ENCODE measurements around the gene PRKCI. TPM values are rescaled to one million over a fixed set of nuclear protein-coding genes. Genes with fewer than 3 reads are reported as not detected.
"Not testable (repeated sequence)": the region's sequence is repeated elsewhere in the genome, so short reads cannot be mapped to it uniquely, and the experiment has no call there.

The PRKCI gene
- total and polyA plus RNA-seq, 2 donors = 15.5 to 88.2 TPM

DNA sequence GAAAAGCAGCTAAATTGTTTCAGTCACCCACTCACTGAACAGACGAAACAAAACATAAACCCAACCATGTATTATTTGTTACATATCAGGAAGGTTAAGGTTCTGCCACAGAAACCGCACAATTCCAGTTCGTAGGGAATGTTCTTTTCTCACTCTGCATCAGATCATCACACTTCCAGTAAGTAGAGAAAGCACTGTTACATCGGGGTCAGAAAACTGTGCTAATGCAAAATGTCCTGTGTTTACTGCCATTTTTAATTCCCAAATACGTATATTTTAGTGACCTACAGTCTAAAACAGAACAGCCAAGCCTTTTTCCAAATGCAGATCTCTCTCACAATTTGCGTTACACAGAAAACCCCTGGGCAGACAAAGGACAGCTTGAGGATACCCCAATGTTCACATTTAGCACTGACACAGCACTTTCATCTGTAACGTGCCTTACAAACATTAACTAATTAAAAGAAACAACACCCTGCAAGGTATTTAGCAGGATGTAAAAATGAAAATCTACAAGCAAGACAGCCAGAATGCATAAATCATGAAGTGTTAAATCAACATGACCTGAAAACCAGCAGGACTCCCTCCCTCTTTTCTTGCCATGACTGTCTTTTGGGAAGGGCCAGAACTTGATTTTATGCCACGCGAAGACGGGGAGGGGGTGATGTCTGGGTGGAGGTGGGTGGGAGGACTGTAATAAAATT lies 100.5 kb downstream of the PRKCI start:
- WGBS = 62% methylated on average over 10 of the region's 10 CpGs
- Histone ChIP-seq H3K4me3 (ENCODE audit: low read depth, low read length) (no peak overlapping the region), H3K36me3 (ENCODE audit: insufficient read depth) (no peaks in the 10 kb centered on the region), H3K4me1 (ENCODE audit: insufficient read depth) (no peaks in the 10 kb centered on the region), H3K27ac (ENCODE audit: low read depth) (no peak overlapping the region)
- no peak for DNase-seq (ENCODE audit: extremely low spot score)

- no peak for DNase-seq (ENCODE audit: extremely low spot score)
- 88% methylated on average over 6 of the region's 6 CpGs for WGBS
These were observed 101.1 kb downstream of the PRKCI start for GRCh38 chr3:170323331-170323730.

DNA sequence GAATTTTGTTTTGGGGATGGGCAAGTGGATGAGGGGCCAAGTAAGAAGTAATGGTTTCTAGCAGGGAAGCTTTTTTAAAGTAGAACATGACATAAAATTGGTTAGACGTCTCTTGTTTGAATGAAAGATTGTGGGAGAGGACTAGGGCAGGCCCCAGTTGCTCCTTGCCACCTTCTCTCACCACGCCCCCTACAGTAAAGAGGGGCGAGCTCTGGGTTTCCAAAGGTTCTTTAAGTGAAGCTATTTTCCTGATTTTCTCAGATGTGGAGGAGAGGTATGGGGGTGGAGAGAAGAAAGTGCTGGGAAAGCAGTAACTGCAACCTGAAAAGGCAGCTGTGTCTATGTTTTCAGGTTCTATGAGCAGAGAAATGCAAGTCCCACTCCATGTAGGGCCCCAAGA lies 102.7 kb downstream of the PRKCI start:
- Histone ChIP-seq H3K4me1 (ENCODE audit: insufficient read depth) (no peaks in the 10 kb centered on the region), H3K4me3 (ENCODE audit: low read depth, low read length) (no peak overlapping the region), H3K36me3 (ENCODE audit: insufficient read depth) (no peaks in the 10 kb centered on the region), H3K27ac (ENCODE audit: low read depth) (no peak overlapping the region)
- WGBS = 82% methylated on average over 3 of the region's 3 CpGs
- no peak for DNase-seq (ENCODE audit: extremely low spot score)

More at GRCh38 chr3:170323331-170323730, 101.1 kb downstream of the PRKCI start:
- no peak overlapping the region for H3K27ac ChIP-seq (ENCODE audit: low read depth)
- no peak overlapping the region for H3K4me3 ChIP-seq (ENCODE audit: low read depth, low read length)
- H3K4me1 ChIP-seq (ENCODE audit: insufficient read depth) = no peaks in the 10 kb centered on the region
- H3K36me3 ChIP-seq (ENCODE audit: insufficient read depth) = no peaks in the 10 kb centered on the region

DNA sequence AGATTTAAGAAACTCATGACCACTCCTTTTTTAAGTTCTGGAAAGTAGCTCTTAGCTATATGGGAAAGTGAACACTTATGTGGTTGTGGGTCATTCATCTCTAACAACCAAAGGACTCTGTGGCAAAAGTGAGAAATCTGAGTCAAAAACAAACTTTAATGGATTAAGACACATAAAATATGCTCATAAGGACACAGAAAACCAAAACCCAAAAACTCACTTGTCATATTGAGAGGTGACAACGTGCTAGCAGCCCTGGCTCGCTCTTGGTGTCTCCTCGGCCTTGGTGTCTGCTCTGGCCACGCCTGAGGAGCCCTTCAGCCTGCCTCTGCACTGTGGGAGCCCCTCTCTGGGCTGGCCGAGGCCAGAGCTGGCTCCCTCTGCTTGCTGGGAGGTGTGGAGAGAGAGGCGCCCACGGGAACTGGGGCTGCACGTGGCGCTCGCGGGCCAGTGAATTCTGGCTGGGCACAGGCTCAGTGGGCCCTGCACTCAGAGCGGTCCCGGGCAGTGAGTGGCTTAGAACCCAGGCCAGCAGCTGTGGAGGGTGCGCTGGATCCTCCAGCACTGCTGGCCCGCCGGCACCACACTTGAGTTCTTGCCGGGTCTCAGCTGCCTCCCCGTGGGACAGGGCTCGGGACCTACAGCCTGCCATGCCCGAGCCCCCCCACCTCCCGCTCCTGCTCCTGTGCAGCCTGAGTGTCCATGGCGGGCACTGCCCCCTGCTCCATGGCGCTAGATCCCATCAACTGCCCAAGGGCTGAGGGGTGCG lies 105.0 kb downstream of the PRKCI start:
- no peak for DNase-seq (ENCODE audit: extremely low spot score)
- Histone ChIP-seq H3K4me1 (ENCODE audit: insufficient read depth) (no peaks in the 10 kb centered on the region), H3K36me3 (ENCODE audit: insufficient read depth) (no peaks in the 10 kb centered on the region), H3K27ac (ENCODE audit: low read depth) (no peak overlapping the region), H3K4me3 (ENCODE audit: low read depth, low read length) (no peak overlapping the region)
- 96% methylated on average over 24 of the region's 24 CpGs for WGBS

- WGBS = 89% methylated on average over 7 of the region's 7 CpGs
- not testable (repeated sequence) for H3K4me1 ChIP-seq (ENCODE audit: insufficient read depth); H3K27ac ChIP-seq (ENCODE audit: low read depth); DNase-seq (ENCODE audit: extremely low spot score); H3K36me3 ChIP-seq (ENCODE audit: insufficient read depth); H3K4me3 ChIP-seq (ENCODE audit: low read depth, low read length)
These were observed 105.8 kb downstream of the PRKCI start for GRCh38 chr3:170327868-170328548.

DNA sequence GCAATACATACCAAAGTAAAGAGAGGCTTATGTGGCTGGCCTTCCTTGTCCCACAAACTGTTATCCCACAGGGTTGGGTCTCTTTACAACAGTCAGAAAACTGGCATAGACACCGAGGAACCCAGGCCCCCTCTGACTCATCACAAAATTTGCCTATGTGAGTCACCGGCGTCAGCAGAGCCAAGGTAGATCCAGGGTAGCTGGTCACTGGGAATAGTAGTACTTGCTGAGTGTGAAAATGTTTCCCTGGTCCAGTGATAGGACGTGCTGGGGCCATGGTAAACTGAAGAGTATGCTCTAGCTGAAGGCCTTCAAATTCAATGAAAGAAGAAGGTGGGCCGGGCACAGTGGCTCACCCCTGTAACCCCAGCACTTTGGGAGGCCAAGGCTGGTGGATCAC lies 108.1 kb downstream of the PRKCI start:
- Histone ChIP-seq H3K4me3 (ENCODE audit: low read depth, low read length) (no peak overlapping the region), H3K27ac (ENCODE audit: low read depth) (no peak overlapping the region), H3K36me3 (ENCODE audit: insufficient read depth) (no peaks in the 10 kb centered on the region), H3K4me1 (ENCODE audit: insufficient read depth) (no peaks in the 10 kb centered on the region)
- DNase-seq (ENCODE audit: extremely low spot score) = no peak
- 79% methylated on average over 5 of the region's 5 CpGs for WGBS

DNA sequence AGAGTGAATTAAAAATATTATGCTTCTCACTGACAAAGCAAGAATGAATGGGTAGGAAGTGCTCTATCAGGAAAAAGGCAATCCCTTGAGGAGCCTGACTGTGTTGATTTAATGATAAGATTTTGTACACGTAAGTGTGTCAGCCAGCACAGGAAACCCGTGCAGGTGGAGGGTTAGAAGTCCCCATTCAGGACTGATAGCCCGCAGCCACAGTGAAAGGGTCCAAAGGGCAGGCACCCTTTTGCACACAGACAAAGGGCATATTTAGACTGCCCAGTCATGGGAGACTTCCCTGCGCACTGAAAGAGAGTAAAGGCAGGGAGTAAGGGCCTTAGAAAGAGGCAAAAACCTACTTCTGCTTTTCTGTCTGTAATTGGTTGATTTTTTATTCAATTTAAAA lies 108.9 kb downstream of the PRKCI start:
- 69% methylated on average over 4 of the region's 4 CpGs for WGBS
- no peak for DNase-seq (ENCODE audit: extremely low spot score)
- H3K4me3 ChIP-seq (ENCODE audit: low read depth, low read length) = no peak overlapping the region
- H3K4me1 ChIP-seq (ENCODE audit: insufficient read depth) = no peaks in the 10 kb centered on the region
- H3K27ac ChIP-seq (ENCODE audit: low read depth) = no peak overlapping the region
- H3K36me3 ChIP-seq (ENCODE audit: insufficient read depth) = no peaks in the 10 kb centered on the region

DNA sequence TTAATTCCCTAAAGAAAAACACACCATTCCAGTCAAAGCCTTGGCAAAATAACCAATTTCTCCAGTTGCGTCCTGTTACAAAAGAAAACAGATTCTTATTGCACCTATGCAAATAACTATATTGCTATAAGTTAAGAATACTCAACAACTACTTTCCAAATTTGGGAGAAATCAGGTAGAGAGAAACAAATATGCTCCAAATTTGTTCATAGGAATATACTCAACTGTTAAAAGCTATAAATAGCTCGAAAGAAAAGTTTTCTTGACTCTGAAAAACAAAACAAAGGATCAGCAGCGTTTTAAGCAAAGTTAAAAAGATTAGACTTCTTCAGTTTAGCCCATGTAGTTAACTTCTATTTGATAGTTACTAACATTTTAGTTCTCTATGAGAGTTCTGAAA lies 115.2 kb downstream of the PRKCI start:
- Histone ChIP-seq H3K36me3 (ENCODE audit: insufficient read depth) (no peaks in the 10 kb centered on the region), H3K27ac (ENCODE audit: low read depth) (no peak overlapping the region), H3K4me3 (ENCODE audit: low read depth, low read length) (no peak overlapping the region), H3K4me1 (ENCODE audit: insufficient read depth) (no peaks in the 10 kb centered on the region)
- no peak for DNase-seq (ENCODE audit: extremely low spot score)
- WGBS = 71% methylated on average over 3 of the region's 3 CpGs

GRCh38 chr3:170338690-170339340 lies 116.6 kb downstream of the PRKCI start:
- Histone ChIP-seq H3K27ac (ENCODE audit: low read depth) (no peak overlapping the region), H3K4me3 (ENCODE audit: low read depth, low read length) (no peak overlapping the region), H3K36me3 (ENCODE audit: insufficient read depth) (no peaks in the 10 kb centered on the region), H3K4me1 (ENCODE audit: insufficient read depth) (no peaks in the 10 kb centered on the region)
- WGBS = 88% methylated on average over 1 of the region's 1 CpG
- no peak for DNase-seq (ENCODE audit: extremely low spot score)

DNA sequence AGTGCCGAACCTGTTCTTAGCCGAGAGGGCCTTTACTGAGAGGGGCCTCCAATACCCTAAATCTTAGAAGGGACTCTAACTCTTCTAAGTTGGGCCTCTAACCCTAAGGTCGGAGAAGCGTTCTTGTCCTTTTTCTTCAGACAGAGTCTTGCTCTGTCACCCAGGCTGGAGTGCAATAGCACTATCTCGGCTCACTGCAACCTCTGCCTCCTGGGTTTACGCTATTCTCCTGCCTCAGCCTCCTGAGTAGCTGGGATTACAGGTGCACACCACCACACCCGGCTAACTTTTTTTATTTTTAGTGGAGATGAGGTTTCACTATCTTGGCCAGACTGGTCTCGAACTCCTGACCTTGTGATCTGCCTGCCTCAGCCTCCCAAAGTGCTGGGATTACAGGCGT lies 120.0 kb downstream of the PRKCI start:
- DNase-seq (ENCODE audit: extremely low spot score); H3K4me1 ChIP-seq (ENCODE audit: insufficient read depth); H3K27ac ChIP-seq (ENCODE audit: low read depth); H3K36me3 ChIP-seq (ENCODE audit: insufficient read depth); H3K4me3 ChIP-seq (ENCODE audit: low read depth, low read length): not testable (repeated sequence)
- WGBS = 98% methylated on average over 9 of the region's 9 CpGs

- H3K27ac ChIP-seq (ENCODE audit: low read depth); DNase-seq (ENCODE audit: extremely low spot score); H3K4me1 ChIP-seq (ENCODE audit: insufficient read depth); H3K36me3 ChIP-seq (ENCODE audit: insufficient read depth); H3K4me3 ChIP-seq (ENCODE audit: low read depth, low read length): not testable (repeated sequence)
- WGBS = 45% methylated on average over 6 of the region's 6 CpGs
These were observed 121.6 kb downstream of the PRKCI start for GRCh38 chr3:170343859-170344258.

GRCh38 chr3:170344971-170345370 lies 122.7 kb downstream of the PRKCI start:
- no peak overlapping the region for H3K4me3 ChIP-seq (ENCODE audit: low read depth, low read length)
- 94% methylated on average over 4 of the region's 4 CpGs for WGBS
- no peak for DNase-seq (ENCODE audit: extremely low spot score)
- no peak overlapping the region for H3K27ac ChIP-seq (ENCODE audit: low read depth)
- H3K36me3 ChIP-seq (ENCODE audit: insufficient read depth) = no peaks in the 10 kb centered on the region
- H3K4me1 ChIP-seq (ENCODE audit: insufficient read depth) = no peaks in the 10 kb centered on the region

DNA sequence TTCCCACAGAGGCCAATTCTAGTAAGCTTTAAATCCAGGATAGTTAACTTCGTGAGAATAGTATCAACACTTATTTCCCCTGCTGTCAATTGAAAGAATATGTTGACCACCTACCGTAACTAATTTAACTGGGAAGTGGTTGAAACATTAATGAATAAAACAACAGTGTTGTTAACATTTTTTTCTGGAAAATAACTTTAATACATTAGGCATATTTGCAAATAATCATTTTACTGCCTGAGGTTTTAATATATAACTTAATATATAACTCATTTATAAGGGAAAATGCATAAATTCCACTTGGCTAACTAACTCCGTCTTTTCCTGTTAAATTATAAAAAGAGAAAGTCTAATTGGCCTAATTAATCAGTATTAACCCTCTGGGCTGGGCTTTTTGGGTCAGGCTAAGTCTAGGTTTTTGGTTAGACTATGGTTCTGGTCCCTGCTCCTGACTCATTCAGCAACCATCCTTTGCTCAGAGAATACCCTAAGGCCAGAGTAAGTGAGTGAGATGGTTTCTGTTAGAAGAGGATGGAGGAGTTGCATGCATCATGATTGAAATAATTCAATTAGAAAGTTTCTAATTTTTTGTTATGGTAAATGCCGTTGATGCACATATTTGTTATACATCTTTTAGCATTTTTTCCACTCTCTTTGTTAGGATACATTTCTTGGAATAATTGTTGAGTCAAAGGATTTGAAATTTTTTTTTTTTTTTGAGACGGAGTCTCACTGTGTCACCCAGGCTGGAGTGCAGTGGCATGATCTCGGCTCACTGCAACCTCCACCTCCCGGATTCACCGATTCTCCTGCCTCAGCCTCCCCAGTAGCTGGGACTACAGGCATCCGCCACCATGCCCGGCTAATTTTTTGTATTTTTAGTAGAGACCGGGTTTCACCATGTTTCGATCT lies 124.5 kb downstream of the PRKCI start:
- no peak for DNase-seq (ENCODE audit: extremely low spot score)
- Histone ChIP-seq H3K4me1 (ENCODE audit: insufficient read depth) (no peaks in the 10 kb centered on the region), H3K36me3 (ENCODE audit: insufficient read depth) (no peaks in the 10 kb centered on the region), H3K27ac (ENCODE audit: low read depth) (no peak overlapping the region), H3K4me3 (ENCODE audit: low read depth, low read length) (no peak overlapping the region)
- 94% methylated on average over 12 of the region's 12 CpGs for WGBS

All from urinary bladder (tissue), 4 donors.